ENCODE results near the gene ADAD1.

DNA sequence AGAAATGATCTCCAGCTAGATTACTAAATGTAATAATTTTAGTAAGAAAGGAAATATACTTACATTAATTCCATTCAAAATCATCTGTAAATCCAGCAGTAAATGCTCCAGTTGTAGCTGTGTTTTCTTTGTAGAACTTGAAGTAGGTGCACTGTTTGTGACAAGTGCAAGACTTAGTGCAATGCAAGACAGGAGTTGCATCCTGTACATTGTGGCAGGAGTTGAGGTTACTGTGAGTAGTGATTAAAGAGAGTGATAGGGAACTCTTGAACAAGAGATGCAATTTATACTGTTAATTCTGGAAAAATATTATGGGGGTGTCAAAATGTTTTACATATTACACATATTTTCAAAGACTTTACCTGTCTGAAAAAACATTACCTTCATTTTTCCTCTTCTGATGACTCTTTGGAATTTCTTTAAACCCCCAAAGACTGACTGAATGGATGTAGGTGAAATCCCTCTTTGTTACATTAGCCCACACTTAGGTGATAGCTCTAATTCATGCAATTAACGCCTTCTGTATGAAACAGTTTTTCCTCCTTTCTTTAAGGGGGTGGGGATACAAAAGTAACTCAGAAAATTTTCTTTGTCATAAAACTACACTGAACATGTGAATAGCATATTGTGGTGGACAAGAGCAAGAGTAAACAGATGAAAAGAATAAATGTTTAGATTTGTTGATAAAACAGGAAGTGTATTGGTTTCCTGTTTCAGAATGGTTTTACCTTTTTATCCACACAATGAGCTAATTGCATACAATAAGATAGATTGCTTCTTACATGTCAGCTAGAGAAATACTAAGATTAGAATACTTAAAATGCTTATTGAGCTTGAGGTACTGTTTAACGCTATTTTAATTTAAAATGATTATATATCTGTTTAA is 77.7 kb downstream of the ADAD1 start, which contains the start of gene IL2:
- TF ChIP-seq, protein P1, sequence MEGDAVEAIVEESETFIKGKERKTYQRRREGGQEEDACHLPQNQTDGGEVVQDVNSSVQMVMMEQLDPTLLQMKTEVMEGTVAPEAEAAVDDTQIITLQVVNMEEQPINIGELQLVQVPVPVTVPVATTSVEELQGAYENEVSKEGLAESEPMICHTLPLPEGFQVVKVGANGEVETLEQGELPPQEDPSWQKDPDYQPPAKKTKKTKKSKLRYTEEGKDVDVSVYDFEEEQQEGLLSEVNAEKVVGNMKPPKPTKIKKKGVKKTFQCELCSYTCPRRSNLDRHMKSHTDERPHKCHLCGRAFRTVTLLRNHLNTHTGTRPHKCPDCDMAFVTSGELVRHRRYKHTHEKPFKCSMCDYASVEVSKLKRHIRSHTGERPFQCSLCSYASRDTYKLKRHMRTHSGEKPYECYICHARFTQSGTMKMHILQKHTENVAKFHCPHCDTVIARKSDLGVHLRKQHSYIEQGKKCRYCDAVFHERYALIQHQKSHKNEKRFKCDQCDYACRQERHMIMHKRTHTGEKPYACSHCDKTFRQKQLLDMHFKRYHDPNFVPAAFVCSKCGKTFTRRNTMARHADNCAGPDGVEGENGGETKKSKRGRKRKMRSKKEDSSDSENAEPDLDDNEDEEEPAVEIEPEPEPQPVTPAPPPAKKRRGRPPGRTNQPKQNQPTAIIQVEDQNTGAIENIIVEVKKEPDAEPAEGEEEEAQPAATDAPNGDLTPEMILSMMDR (IDR thresholded peaks at IDR 0.05) = no peak
- TF ChIP-seq POLR2AphosphoS5 (IDR thresholded peaks at IDR 0.05) (no peak), POLR2A (IDR thresholded peaks at IDR 0.05) (no peak)
